ENCODE measurements around the gene CDK10.

DNA sequence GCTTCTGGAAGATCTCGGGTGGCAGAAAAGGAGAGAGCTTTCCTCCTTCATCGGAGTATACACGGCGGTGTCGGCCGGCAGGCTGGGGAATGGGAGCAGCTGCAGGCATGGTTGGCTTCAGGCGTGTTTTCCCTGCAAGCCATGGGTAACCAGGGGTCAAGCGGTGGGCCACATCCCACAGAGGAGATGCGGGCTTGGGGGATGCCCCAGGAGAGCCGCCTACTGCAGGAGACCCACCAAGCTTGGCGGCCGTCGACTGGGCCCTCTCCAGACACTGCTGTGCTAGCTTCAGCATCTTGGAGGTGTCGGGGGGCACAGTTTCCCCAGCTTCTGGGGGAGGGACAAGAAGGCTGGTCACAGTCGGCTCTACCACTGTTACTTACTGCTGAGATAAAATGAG lies 30.0 kb downstream of the CDK10 start:
- TF ChIP-seq ZNF274 (IDR thresholded peaks at IDR 0.05; ENCODE audit: low read depth, low read length) (no peak), YY1 (IDR thresholded peaks at IDR 0.05; ENCODE audit: insufficient read depth, insufficient read length) (no peak)
